Thoracic aorta (tissue), 2 donors: ENCODE data around the gene MTG1. TPM values are rescaled to one million over a fixed set of nuclear protein-coding genes. Genes with fewer than 3 reads are reported as not detected.

Experiments
- ATAC-seq: fragments of 150-250 bp; one replicate; pipeline ENCODE4 v1.8.0; 2017; ENCODE audit warnings: low read depth; ENCODE audit not compliant: insufficient number of reproducible peaks, low FRiP score
- DNase-seq: peaks from one replicate; pipeline ENCODE4 v3.0.0-alpha.2; 2020; ENCODE audit warnings: low spot score
- H3K27ac ChIP-seq, 2 donors: fragments of 200-600 bp; sonication (generic); 1 replicate in 1 of 2; 2 replicates in 1 of 2; pipeline ENCODE4 v1.5.1; 2016; ENCODE audit warnings: mild to moderate bottlenecking in 2 of 2, moderate library complexity in 2 of 2
- H3K27me3 ChIP-seq: fragments of 200-600 bp; sonication (generic); replicated peaks from 2 replicates; pipeline ENCODE4 v1.6.0; 2016; ENCODE audit warnings: mild to moderate bottlenecking; ENCODE audit not compliant: insufficient read depth
- H3K36me3 ChIP-seq: fragments of 200-600 bp; sonication (generic); one replicate; pipeline ENCODE4 v1.5.1; 2016
- H3K4me1 ChIP-seq, 2 donors: fragments of 200-600 bp; sonication (generic); 1 replicate in 1 of 2; 2 replicates in 1 of 2; pipeline versions ENCODE4 v1.5.1 to v1.6.0; 2016; ENCODE audit warnings: low read depth in 2 of 2, mild to moderate bottlenecking in 1 of 2; ENCODE audit not compliant: control insufficient read depth in 1 of 2
- H3K4me3 ChIP-seq: fragments of 200-600 bp; sonication (generic); 2 replicates; pipeline ENCODE4 v1.5.1; 2016; ENCODE audit warnings: mild to moderate bottlenecking
- H3K9me3 ChIP-seq: fragments of 200-600 bp; sonication (generic); 2 replicates; pipeline ENCODE4 v1.5.1; 2016
- total RNA-seq, 2 donors: library from RNA; depleted of rRNA; stranded (reverse); fragments of >200 nt; gene quantifications; one replicate each; pipeline versions ENCODE4 v1.1.0 to v1.2.3, GENCODE V29; 2016
- TF ChIP-seq, protein P1 (sequence below): fragments of 200-600 bp; sonication (generic); IDR thresholded peaks from one replicate; pipeline ENCODE4 v1.5.1; 2019; ENCODE audit warnings: antibody characterized with exemption

MTG1 gene
- total RNA-seq, 2 donors from 2014 or later: 18.0 to 18.6 TPM

DNA sequence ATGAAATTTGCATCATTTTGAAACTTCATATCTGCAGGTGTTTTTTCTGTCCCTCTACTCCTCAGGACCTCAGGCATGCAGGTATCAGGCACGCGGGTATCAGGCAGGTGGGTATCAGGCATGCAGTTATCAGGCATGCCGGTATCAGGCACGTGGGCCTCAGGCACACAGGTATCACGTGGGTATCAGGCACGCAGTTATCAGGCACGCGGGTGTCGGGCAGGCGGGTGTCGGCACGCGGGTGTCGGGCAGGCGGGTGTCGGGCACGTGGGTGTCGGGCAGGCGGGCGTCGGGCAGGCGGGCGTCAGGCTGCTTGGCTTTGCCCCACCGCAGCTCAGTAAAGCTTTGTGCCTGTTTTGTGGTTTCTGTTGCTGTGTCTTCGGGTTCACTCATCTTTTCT is 21.8 kb downstream of the MTG1 start:
- H3K4me1 ChIP-seq: no peaks in the 10 kb centered on the region
- no peak overlapping the region for H3K27ac ChIP-seq
- ATAC-seq: no peak
- H3K27me3 ChIP-seq: no peaks in the 10 kb centered on the region
- no peak overlapping the region for H3K4me3 ChIP-seq
- H3K9me3 ChIP-seq: peaks cover 24% of the 10 kb centered on the region
- H3K36me3 ChIP-seq: peaks cover 33% of the 10 kb centered on the region
- DNase-seq: no peak
- TF ChIP-seq, protein P1, sequence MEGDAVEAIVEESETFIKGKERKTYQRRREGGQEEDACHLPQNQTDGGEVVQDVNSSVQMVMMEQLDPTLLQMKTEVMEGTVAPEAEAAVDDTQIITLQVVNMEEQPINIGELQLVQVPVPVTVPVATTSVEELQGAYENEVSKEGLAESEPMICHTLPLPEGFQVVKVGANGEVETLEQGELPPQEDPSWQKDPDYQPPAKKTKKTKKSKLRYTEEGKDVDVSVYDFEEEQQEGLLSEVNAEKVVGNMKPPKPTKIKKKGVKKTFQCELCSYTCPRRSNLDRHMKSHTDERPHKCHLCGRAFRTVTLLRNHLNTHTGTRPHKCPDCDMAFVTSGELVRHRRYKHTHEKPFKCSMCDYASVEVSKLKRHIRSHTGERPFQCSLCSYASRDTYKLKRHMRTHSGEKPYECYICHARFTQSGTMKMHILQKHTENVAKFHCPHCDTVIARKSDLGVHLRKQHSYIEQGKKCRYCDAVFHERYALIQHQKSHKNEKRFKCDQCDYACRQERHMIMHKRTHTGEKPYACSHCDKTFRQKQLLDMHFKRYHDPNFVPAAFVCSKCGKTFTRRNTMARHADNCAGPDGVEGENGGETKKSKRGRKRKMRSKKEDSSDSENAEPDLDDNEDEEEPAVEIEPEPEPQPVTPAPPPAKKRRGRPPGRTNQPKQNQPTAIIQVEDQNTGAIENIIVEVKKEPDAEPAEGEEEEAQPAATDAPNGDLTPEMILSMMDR: no peak

DNA sequence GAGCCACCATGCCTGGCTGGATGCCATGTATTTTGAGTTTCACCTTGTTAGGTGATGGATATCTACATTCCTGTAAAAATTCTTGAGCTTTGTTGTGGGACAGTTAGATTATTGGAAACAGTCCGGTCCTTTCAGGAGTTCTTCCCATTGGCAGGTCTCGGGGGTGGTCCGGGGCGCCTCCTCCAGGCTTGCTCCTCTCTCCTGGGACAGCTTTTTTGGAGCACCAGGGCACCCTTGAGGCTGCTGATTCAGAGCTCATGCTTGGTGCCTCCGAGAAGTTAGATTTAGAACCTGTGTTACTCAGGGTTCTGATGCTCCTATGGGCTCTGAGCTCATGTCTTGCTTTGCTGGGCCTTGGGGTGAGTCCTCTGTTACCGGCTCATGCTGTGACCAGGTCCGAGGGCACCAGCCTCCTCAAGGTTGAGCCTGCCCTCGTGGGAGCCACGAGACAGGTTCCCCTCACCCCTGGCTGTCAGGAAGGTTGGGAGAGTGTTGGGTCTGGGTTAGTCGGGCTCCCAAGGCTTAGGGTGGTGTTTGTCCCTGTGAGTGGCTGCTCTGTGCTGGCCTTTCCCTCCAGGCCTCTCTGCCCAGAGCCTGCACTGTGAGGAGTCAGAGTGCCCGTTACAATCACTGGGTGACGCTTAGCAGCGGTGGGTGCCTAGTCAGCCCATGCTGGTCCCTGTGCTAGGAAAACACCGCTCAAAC is 24.5 kb downstream of the MTG1 start:
- Histone ChIP-seq H3K36me3 (peaks cover 29% of the 10 kb centered on the region), H3K9me3 (no peaks in the 10 kb centered on the region), H3K4me1 (peaks cover 0 to 7% of the 10 kb centered on the region in 2 donors), H3K27ac (no peak overlapping the region), H3K27me3 (no peaks in the 10 kb centered on the region), H3K4me3 (no peak overlapping the region)
- ATAC-seq: no peak
- no peak for DNase-seq
- TF ChIP-seq, protein P1: no peak

DNA sequence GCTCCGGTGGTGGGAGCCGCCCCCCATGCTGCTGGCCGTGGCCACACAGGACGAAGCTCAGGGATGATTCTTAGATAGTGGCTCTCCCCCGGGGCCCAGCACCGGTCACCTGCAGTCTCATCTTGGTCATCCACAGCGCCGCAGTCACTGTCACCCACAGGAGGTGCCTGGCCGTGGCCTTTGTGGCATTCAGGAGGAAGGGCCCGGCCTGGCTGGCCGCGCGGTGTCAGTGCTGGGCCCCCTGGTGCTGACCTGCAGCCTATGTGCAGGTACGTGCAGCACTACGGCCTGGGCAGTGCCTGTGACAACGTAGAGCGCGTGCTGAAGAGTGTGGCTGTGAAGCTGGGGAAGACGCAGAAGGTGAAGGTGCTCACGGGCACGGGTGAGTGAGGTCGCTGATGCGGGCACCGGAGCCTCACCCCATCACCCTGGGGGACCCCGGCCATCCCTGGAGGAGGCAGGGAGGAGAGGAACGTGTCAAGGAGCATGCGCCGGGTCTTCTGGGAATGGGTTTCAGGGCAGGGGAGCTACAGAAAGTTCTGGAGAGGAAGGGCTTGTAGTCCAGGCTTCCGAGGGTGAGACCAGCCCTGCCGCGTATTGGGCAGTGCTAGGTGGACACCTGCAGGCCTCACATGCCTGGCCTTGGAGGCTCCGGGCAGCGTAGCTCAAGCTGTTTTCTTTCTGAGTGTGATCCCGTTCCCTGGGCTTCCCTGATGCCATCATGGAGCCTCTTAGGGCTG is 25.4 kb downstream of the MTG1 start:
- no peak overlapping the region for H3K4me3 ChIP-seq
- peaks cover 0 to 7% of the 10 kb centered on the region in 2 donors for H3K4me1 ChIP-seq
- no peak overlapping the region for H3K27ac ChIP-seq
- TF ChIP-seq, protein P1: no peak
- peaks cover 28% of the 10 kb centered on the region for H3K36me3 ChIP-seq
- no peaks in the 10 kb centered on the region for H3K27me3 ChIP-seq
- ATAC-seq: no peak
- no peaks in the 10 kb centered on the region for H3K9me3 ChIP-seq
- DNase-seq: no peak

DNA sequence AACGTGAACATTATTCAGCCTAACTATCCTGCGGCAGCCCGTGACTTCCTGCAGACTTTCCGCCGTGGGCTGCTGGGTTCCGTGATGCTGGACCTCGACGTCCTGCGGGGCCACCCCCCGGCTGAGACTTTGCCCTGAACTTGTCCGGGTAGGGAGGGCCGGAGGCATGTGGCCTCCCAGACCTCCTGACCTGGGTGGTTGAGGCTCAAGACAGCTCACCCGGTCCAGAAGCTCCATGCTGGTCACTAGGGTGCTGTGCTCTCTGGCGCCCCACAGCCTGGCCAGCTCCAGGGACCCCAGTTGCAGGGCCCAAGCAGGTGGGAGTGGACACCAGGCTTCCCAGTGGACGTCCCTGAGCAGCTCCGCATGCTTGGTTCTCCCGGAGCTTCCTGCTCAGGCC is 26.1 kb downstream of the MTG1 start:
- Histone ChIP-seq H3K4me1 (peaks cover 0 to 7% of the 10 kb centered on the region in 2 donors), H3K9me3 (no peaks in the 10 kb centered on the region), H3K27me3 (no peaks in the 10 kb centered on the region), H3K36me3 (peaks cover 28% of the 10 kb centered on the region), H3K4me3 (no peak overlapping the region), H3K27ac (no peak overlapping the region)
- DNase-seq (no peak), ATAC-seq (no peak)
- TF ChIP-seq, protein P1: no peak

DNA sequence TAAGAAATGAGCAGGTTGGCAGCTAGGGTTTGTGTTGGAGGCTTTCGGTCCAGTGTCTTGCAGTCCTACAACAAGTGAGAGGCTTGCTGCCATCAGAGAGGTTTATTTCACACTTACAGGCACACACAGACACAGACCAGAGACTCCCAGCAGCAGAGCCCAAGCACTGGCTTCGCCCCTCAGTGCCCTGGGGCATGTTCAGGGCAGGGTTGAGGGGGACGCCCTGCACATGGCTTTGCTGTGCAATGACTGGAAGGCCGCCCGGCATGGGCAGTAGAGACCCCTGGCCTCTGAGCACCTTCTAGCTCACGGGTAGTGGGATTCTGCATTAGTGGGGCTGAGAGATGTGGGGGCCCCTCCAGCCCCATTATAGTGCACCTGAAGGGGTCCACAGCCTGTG is 26.6 kb downstream of the MTG1 start:
- TF ChIP-seq, protein P1: no peak
- DNase-seq (no peak), ATAC-seq (no peak)
- Histone ChIP-seq H3K36me3 (peaks cover 23% of the 10 kb centered on the region), H3K27ac (no peak overlapping the region), H3K4me1 (peaks cover 0 to 7% of the 10 kb centered on the region in 2 donors), H3K9me3 (no peaks in the 10 kb centered on the region), H3K4me3 (no peak overlapping the region), H3K27me3 (no peaks in the 10 kb centered on the region)
